ENCODE measurements around the gene PRKAB2. TPM values are rescaled to one million over a fixed set of nuclear protein-coding genes. Genes with fewer than 3 reads are reported as not detected.

Gene PRKAB2
- total RNA-seq, 1 experiment from 2014 or later: 17.8 TPM

GRCh38 chr1:147124266-147124665 is 48.0 kb downstream of the PRKAB2 start:
- Histone ChIP-seq H3K4me2 (ENCODE audit: insufficient read depth, insufficient read length, low read length) (no peak overlapping the region), H3K23me2 (ENCODE audit: insufficient read length, low read depth, low read length, poor library complexity, severe bottlenecking) (no peaks in the 10 kb centered on the region), H3K56ac (ENCODE audit: insufficient read length, low read depth, low read length) (no peak overlapping the region), H4K20me1 (ENCODE audit: control insufficient read depth, insufficient read depth, insufficient read length) (no peaks in the 10 kb centered on the region), H2AK5ac (ENCODE audit: insufficient read length, low read length) (no peak overlapping the region), H3K9me3 (ENCODE audit: control insufficient read depth, low read depth, low read length) (no peaks in the 10 kb centered on the region), H3K4me1 (ENCODE audit: insufficient read depth, low read length) (0 out of 2 replicates have a peak, but pooled peaks cover 2% of the 10 kb centered on the region), H3K79me1 (ENCODE audit: insufficient read depth, low read depth, low read length, poor library complexity, severe bottlenecking) (no peaks in the 10 kb centered on the region), H2BK5ac (ENCODE audit: insufficient read length, low read length) (no peak overlapping the region), H3K23ac (ENCODE audit: insufficient read length, low read depth, low read length) (no peak overlapping the region), H3T11ph (ENCODE audit: low read length) (no peak overlapping the region), H2BK12ac (ENCODE audit: insufficient read length, low read depth, low read length) (no peak overlapping the region), H2AFZ (ENCODE audit: low read length) (no peak overlapping the region), H3K9ac (ENCODE audit: extremely low read depth, insufficient read length, low read length) (no peak overlapping the region), H2BK20ac (ENCODE audit: low read depth, low read length, poor library complexity, severe bottlenecking) (no peak overlapping the region), H3K14ac (ENCODE audit: insufficient read depth, low read length) (no peak overlapping the region), H3K27ac (ENCODE audit: insufficient read length, low read depth, low read length) (no peak overlapping the region), H3K79me2 (ENCODE audit: insufficient read depth, low read length) (no peaks in the 10 kb centered on the region), H4K91ac (ENCODE audit: insufficient read length, low read depth, low read length) (no peak overlapping the region), H4K8ac (replicated peaks; ENCODE audit: insufficient read length, low read depth, low read length) (no peak overlapping the region), H3K18ac (ENCODE audit: insufficient read length, low read depth, low read length) (no peak overlapping the region), H3K4ac (ENCODE audit: low read depth, low read length) (no peak overlapping the region), H2BK15ac (ENCODE audit: low read depth, low read length) (no peak overlapping the region), H3K27me3 (ENCODE audit: insufficient read depth, low read length) (no peaks in the 10 kb centered on the region), H2BK120ac (ENCODE audit: low read depth, low read length, poor library complexity, severe bottlenecking) (no peak overlapping the region), H4K5ac (ENCODE audit: insufficient read length, low read depth, low read length) (no peak overlapping the region)
- Mint-ChIP-seq H3K36me3 (ENCODE audit: insufficient read depth in 1 of 3, low read depth in 3 of 3) (no peaks in the 10 kb centered on the region), H3K4me1 (peaks cover 10 to 12% of the 10 kb centered on the region in 2 experiments), H3K4me3 (no peak overlapping the region), H3K9me3 (no peaks in the 10 kb centered on the region), H3K27ac (no peak overlapping the region), H3K27me3 (ENCODE audit: low read depth) (peaks cover 1% of the 10 kb centered on the region)
- no peak for TF ChIP-seq CTCF (conservative IDR thresholded peaks at IDR 0.05)
- no CpG with 5 or more reads among the region's 2 CpGs for WGBS (ENCODE audit: extremely low coverage, insufficient read length, low lambda C conversion rate)
- DNase-seq: no peak
